Measurements from ENCODE around the gene AP4E1.

Gene AP4E1

GRCh38 chr15:50929062-50929461 is 20.6 kb downstream of the AP4E1 start:
- no peak overlapping the region for H4K91ac ChIP-seq (ENCODE audit: low read depth, low read length, poor library complexity)
- H3K23ac ChIP-seq (ENCODE audit: low read depth, low read length, poor library complexity): no peak overlapping the region
- H4K8ac ChIP-seq (ENCODE audit: low read depth, low read length): no peak overlapping the region
- H3K14ac ChIP-seq (ENCODE audit: low read length): no peak overlapping the region
- WGBS, 2 donors (ENCODE audit: extremely low coverage in 2 of 2, insufficient read length in 2 of 2, insufficient replicate concordance in 1 of 2): no CpG with 5 or more reads among the region's 1 CpG
- no peaks in the 10 kb centered on the region for H3K9me3 ChIP-seq (replicated peaks in 1 of 2; ENCODE audit: control insufficient read depth in 2 of 2, insufficient read depth in 1 of 2, low read depth in 1 of 2, low read length in 2 of 2)
- no peak overlapping the region for H3K4me2 ChIP-seq (ENCODE audit: insufficient read depth, low read length, poor library complexity, severe bottlenecking)
- H3K4me3 ChIP-seq (ENCODE audit: low read length in 2 of 2): no peak overlapping the region
- no peak overlapping the region for H2BK15ac ChIP-seq (ENCODE audit: low read length)
- no peak overlapping the region for H3K27ac ChIP-seq (replicated peaks; ENCODE audit: low read length)
- H3K4ac ChIP-seq (ENCODE audit: low read length): no peak overlapping the region
- H2AFZ ChIP-seq (ENCODE audit: low read length): no peak overlapping the region
- no peak overlapping the region for H2BK12ac ChIP-seq (ENCODE audit: low read length)
- H3K4me1 ChIP-seq (ENCODE audit: control insufficient read depth in 2 of 2, insufficient read depth in 1 of 2, low read depth in 1 of 2, low read length in 2 of 2): no peaks in the 10 kb centered on the region
- peaks cover 2 to 73% of the 10 kb centered on the region in 2 donors for H3K36me3 ChIP-seq (replicated peaks in 1 of 2; ENCODE audit: control insufficient read depth in 2 of 2, insufficient read depth in 2 of 2, low read length in 2 of 2)
- H3K79me1 ChIP-seq (ENCODE audit: low read depth, low read length): no peaks in the 10 kb centered on the region
- no peak overlapping the region for H2BK120ac ChIP-seq (ENCODE audit: low read depth, low read length)
- no peak overlapping the region for H2AK5ac ChIP-seq (ENCODE audit: low read depth, low read length)
- no peak for DNase-seq (ENCODE audit: low spot score)
- no peak overlapping the region for H3K9ac ChIP-seq (ENCODE audit: low read depth, low read length, poor library complexity)
- H2BK5ac ChIP-seq (ENCODE audit: low read length): no peak overlapping the region
- H3K27me3 ChIP-seq (ENCODE audit: control insufficient read depth in 3 of 3, insufficient read depth in 3 of 3, low read depth in 1 of 3, low read length in 3 of 3): no peaks in the 10 kb centered on the region
- no peak overlapping the region for H3K18ac ChIP-seq (ENCODE audit: low read length)

GRCh38 chr15:50930792-50931191 is 22.3 kb downstream of the AP4E1 start:
- WGBS, 2 donors (ENCODE audit: extremely low coverage in 2 of 2, insufficient read length in 2 of 2, insufficient replicate concordance in 1 of 2): no CpG with 5 or more reads among the region's 1 CpG
- H3K9me3 ChIP-seq (replicated peaks in 1 of 2; ENCODE audit: control insufficient read depth in 2 of 2, insufficient read depth in 1 of 2, low read depth in 1 of 2, low read length in 2 of 2): no peaks in the 10 kb centered on the region
- H2BK120ac ChIP-seq (ENCODE audit: low read depth, low read length): no peak overlapping the region
- no peak overlapping the region for H4K8ac ChIP-seq (ENCODE audit: low read depth, low read length)
- no peak overlapping the region for H2BK5ac ChIP-seq (ENCODE audit: low read length)
- no peak for DNase-seq (ENCODE audit: low spot score)
- H3K27ac ChIP-seq (replicated peaks; ENCODE audit: low read length): no peak overlapping the region
- no peak overlapping the region for H3K18ac ChIP-seq (ENCODE audit: low read length)
- no peak overlapping the region for H3K23ac ChIP-seq (ENCODE audit: low read depth, low read length, poor library complexity)
- H2AFZ ChIP-seq (ENCODE audit: low read length): no peak overlapping the region
- no peak overlapping the region for H2BK15ac ChIP-seq (ENCODE audit: low read length)
- H2BK12ac ChIP-seq (ENCODE audit: low read length): no peak overlapping the region
- peaks cover 2 to 62% of the 10 kb centered on the region in 2 donors for H3K36me3 ChIP-seq (replicated peaks in 1 of 2; ENCODE audit: control insufficient read depth in 2 of 2, insufficient read depth in 2 of 2, low read length in 2 of 2)
- no peak overlapping the region for H3K14ac ChIP-seq (ENCODE audit: low read length)
- no peak overlapping the region for H3K4me2 ChIP-seq (ENCODE audit: insufficient read depth, low read length, poor library complexity, severe bottlenecking)
- no peaks in the 10 kb centered on the region for H3K27me3 ChIP-seq (ENCODE audit: control insufficient read depth in 3 of 3, insufficient read depth in 3 of 3, low read depth in 1 of 3, low read length in 3 of 3)
- no peak overlapping the region for H3K4me3 ChIP-seq (ENCODE audit: low read length in 2 of 2)
- no peak overlapping the region for H4K91ac ChIP-seq (ENCODE audit: low read depth, low read length, poor library complexity)
- no peaks in the 10 kb centered on the region for H3K4me1 ChIP-seq (ENCODE audit: control insufficient read depth in 2 of 2, insufficient read depth in 1 of 2, low read depth in 1 of 2, low read length in 2 of 2)
- H3K9ac ChIP-seq (ENCODE audit: low read depth, low read length, poor library complexity): no peak overlapping the region
- no peaks in the 10 kb centered on the region for H3K79me1 ChIP-seq (ENCODE audit: low read depth, low read length)
- no peak overlapping the region for H2AK5ac ChIP-seq (ENCODE audit: low read depth, low read length)
- H3K4ac ChIP-seq (ENCODE audit: low read length): no peak overlapping the region

- no peaks in the 10 kb centered on the region for H3K79me1 ChIP-seq (ENCODE audit: low read depth, low read length)
- no peak overlapping the region for H3K14ac ChIP-seq (ENCODE audit: low read length)
- DNase-seq (ENCODE audit: low spot score): no peak
- no peak overlapping the region for H3K4me3 ChIP-seq (ENCODE audit: low read length in 2 of 2)
- H3K18ac ChIP-seq (ENCODE audit: low read length): no peak overlapping the region
- H2BK5ac ChIP-seq (ENCODE audit: low read length): no peak overlapping the region
- H4K91ac ChIP-seq (ENCODE audit: low read depth, low read length, poor library complexity): no peak overlapping the region
- H3K27me3 ChIP-seq (ENCODE audit: control insufficient read depth in 3 of 3, insufficient read depth in 3 of 3, low read depth in 1 of 3, low read length in 3 of 3): no peaks in the 10 kb centered on the region
- H2BK12ac ChIP-seq (ENCODE audit: low read length): no peak overlapping the region
- no peak overlapping the region for H4K8ac ChIP-seq (ENCODE audit: low read depth, low read length)
- no peak overlapping the region for H3K4ac ChIP-seq (ENCODE audit: low read length)
- H2AFZ ChIP-seq (ENCODE audit: low read length): no peak overlapping the region
- H3K9me3 ChIP-seq (replicated peaks in 1 of 2; ENCODE audit: control insufficient read depth in 2 of 2, insufficient read depth in 1 of 2, low read depth in 1 of 2, low read length in 2 of 2): no peaks in the 10 kb centered on the region
- H2AK5ac ChIP-seq (ENCODE audit: low read depth, low read length): no peak overlapping the region
- no peak overlapping the region for H3K4me2 ChIP-seq (ENCODE audit: insufficient read depth, low read length, poor library complexity, severe bottlenecking)
- H3K23ac ChIP-seq (ENCODE audit: low read depth, low read length, poor library complexity): no peak overlapping the region
- H3K9ac ChIP-seq (ENCODE audit: low read depth, low read length, poor library complexity): no peak overlapping the region
- H3K36me3 ChIP-seq (replicated peaks in 1 of 2; ENCODE audit: control insufficient read depth in 2 of 2, insufficient read depth in 2 of 2, low read length in 2 of 2): peaks cover 1 to 50% of the 10 kb centered on the region in 2 donors
- H2BK15ac ChIP-seq (ENCODE audit: low read length): no peak overlapping the region
- no CpG with 5 or more reads among the region's 1 CpG for WGBS, 2 donors (ENCODE audit: extremely low coverage in 2 of 2, insufficient read length in 2 of 2, insufficient replicate concordance in 1 of 2)
- H2BK120ac ChIP-seq (ENCODE audit: low read depth, low read length): no peak overlapping the region
- H3K4me1 ChIP-seq (ENCODE audit: control insufficient read depth in 2 of 2, insufficient read depth in 1 of 2, low read depth in 1 of 2, low read length in 2 of 2): no peaks in the 10 kb centered on the region
- no peak overlapping the region for H3K27ac ChIP-seq (replicated peaks; ENCODE audit: low read length)
These were observed 24.9 kb downstream of the AP4E1 start for GRCh38 chr15:50933341-50933740.

GRCh38 chr15:50938525-50938924 is 30.0 kb downstream of the AP4E1 start:
- Histone ChIP-seq H3K4ac (ENCODE audit: low read length) (no peak overlapping the region), H3K4me3 (ENCODE audit: low read length in 2 of 2) (no peak overlapping the region), H3K4me1 (ENCODE audit: control insufficient read depth in 2 of 2, insufficient read depth in 1 of 2, low read depth in 1 of 2, low read length in 2 of 2) (no peaks in the 10 kb centered on the region), H2BK12ac (ENCODE audit: low read length) (no peak overlapping the region), H2AK5ac (ENCODE audit: low read depth, low read length) (no peak overlapping the region), H2BK5ac (ENCODE audit: low read length) (no peak overlapping the region), H4K8ac (ENCODE audit: low read depth, low read length) (no peak overlapping the region), H2BK15ac (ENCODE audit: low read length) (no peak overlapping the region), H3K36me3 (replicated peaks in 1 of 2; ENCODE audit: control insufficient read depth in 2 of 2, insufficient read depth in 2 of 2, low read length in 2 of 2) (peaks cover 1 to 36% of the 10 kb centered on the region in 2 donors), H3K9me3 (replicated peaks in 1 of 2; ENCODE audit: control insufficient read depth in 2 of 2, insufficient read depth in 1 of 2, low read depth in 1 of 2, low read length in 2 of 2) (no peaks in the 10 kb centered on the region), H3K9ac (ENCODE audit: low read depth, low read length, poor library complexity) (no peak overlapping the region), H3K27ac (replicated peaks; ENCODE audit: low read length) (no peak overlapping the region), H3K4me2 (ENCODE audit: insufficient read depth, low read length, poor library complexity, severe bottlenecking) (no peak overlapping the region), H3K79me1 (ENCODE audit: low read depth, low read length) (no peaks in the 10 kb centered on the region), H3K18ac (ENCODE audit: low read length) (no peak overlapping the region), H3K14ac (ENCODE audit: low read length) (no peak overlapping the region), H2AFZ (ENCODE audit: low read length) (no peak overlapping the region), H4K91ac (ENCODE audit: low read depth, low read length, poor library complexity) (no peak overlapping the region), H2BK120ac (ENCODE audit: low read depth, low read length) (no peak overlapping the region), H3K27me3 (ENCODE audit: control insufficient read depth in 3 of 3, insufficient read depth in 3 of 3, low read depth in 1 of 3, low read length in 3 of 3) (no peaks in the 10 kb centered on the region), H3K23ac (ENCODE audit: low read depth, low read length, poor library complexity) (no peak overlapping the region)
- WGBS, 2 donors (ENCODE audit: extremely low coverage in 2 of 2, insufficient read length in 2 of 2, insufficient replicate concordance in 1 of 2): no CpG with 5 or more reads among the region's 4 CpGs
- no peak for DNase-seq (ENCODE audit: low spot score)

Data from neuronal stem cell (in vitro differentiated cells).